Activated CD4-positive, alpha-beta T cell treated with anti-CD3 and anti-CD28 coated beads, Interleukin-2, amount 50 U/mL, for 4 hours (primary cell): ENCODE results near the gene MAP3K3.

ENCODE experiments used
- DNase-seq, 2 experiments: peaks; one replicate each; pipeline ENCODE4 v3.0.0-alpha.2; 2020

Gene MAP3K3

GRCh38 chr17:63653050-63653449, 30.8 kb downstream of the MAP3K3 start:
- DNase-seq = no peak

- no peak for DNase-seq
Measured at GRCh38 chr17:63657786-63658185, 35.6 kb downstream of the MAP3K3 start.

- DNase-seq = no peak
Measured at GRCh38 chr17:63658366-63658765, 36.1 kb downstream of the MAP3K3 start.

- DNase-seq = no peak
Measured at GRCh38 chr17:63659850-63660249, 37.6 kb downstream of the MAP3K3 start.

- DNase-seq = no peak
Measured at GRCh38 chr17:63665527-63666214, 43.5 kb downstream of the MAP3K3 start.

- DNase-seq = no peak
Measured at GRCh38 chr17:63672856-63673255, 50.6 kb downstream of the MAP3K3 start.

GRCh38 chr17:63675231-63675606, 53.0 kb downstream of the MAP3K3 start:
- no peak for DNase-seq

- DNase-seq = no peak
Measured at GRCh38 chr17:63675607-63676546, 53.7 kb downstream of the MAP3K3 start.

GRCh38 chr17:63676584-63676983, 54.4 kb downstream of the MAP3K3 start:
- DNase-seq = no peak

GRCh38 chr17:63679214-63679613, 57.0 kb downstream of the MAP3K3 start:
- no peak for DNase-seq

- DNase-seq = no peak
Measured at GRCh38 chr17:63680700-63681099, 58.5 kb downstream of the MAP3K3 start.

- DNase-seq = no peak
Measured at GRCh38 chr17:63681530-63681929, 59.3 kb downstream of the MAP3K3 start.

GRCh38 chr17:63682441-63682840, 60.2 kb downstream of the MAP3K3 start:
- DNase-seq = no peak

GRCh38 chr17:63682981-63683380, 60.8 kb downstream of the MAP3K3 start:
- no peak for DNase-seq

GRCh38 chr17:63685041-63685440, 62.8 kb downstream of the MAP3K3 start:
- no peak for DNase-seq

GRCh38 chr17:63685578-63685977, 63.4 kb downstream of the MAP3K3 start:
- DNase-seq = no peak

GRCh38 chr17:63686138-63686685, 64.0 kb downstream of the MAP3K3 start:
- no peak for DNase-seq

GRCh38 chr17:63688396-63689020, 66.3 kb downstream of the MAP3K3 start:
- no peak for DNase-seq

GRCh38 chr17:63689479-63689878, 67.3 kb downstream of the MAP3K3 start:
- DNase-seq = no peak

GRCh38 chr17:63692195-63692816, 70.1 kb downstream of the MAP3K3 start:
- no peak for DNase-seq

- no peak for DNase-seq
Measured at GRCh38 chr17:63693411-63694113, 71.3 kb downstream of the MAP3K3 start.

- no peak for DNase-seq
Measured at GRCh38 chr17:63694229-63694949, 72.2 kb downstream of the MAP3K3 start.
